ENCODE results near the gene WASF2.

The WASF2 gene

GRCh38 chr1:27427816-27428315 is 62.1 kb downstream of the WASF2 start:
- Histone ChIP-seq H3K27ac (ENCODE audit: low read depth, low read length) (no peak overlapping the region), H3K36me3 (ENCODE audit: control insufficient read depth in 1 of 2, insufficient read depth in 2 of 2, low read length in 2 of 2) (peaks cover 7 to 21% of the 10 kb centered on the region in 2 donors), H3K4me3 (ENCODE audit: low read depth in 1 of 2, low read length in 2 of 2) (no peak overlapping the region), H3K9me3 (ENCODE audit: control insufficient read depth in 1 of 2, low read length in 2 of 2) (no peaks in the 10 kb centered on the region), H3K27me3 (ENCODE audit: control insufficient read depth in 1 of 2, insufficient read depth in 2 of 2, low read length in 2 of 2) (no peaks in the 10 kb centered on the region), H3K9ac (ENCODE audit: low read depth in 1 of 2, low read length in 2 of 2) (no peak overlapping the region), H3K4me1 (ENCODE audit: control insufficient read depth in 1 of 2, insufficient read depth in 2 of 2, low read length in 2 of 2) (peaks cover 18 to 26% of the 10 kb centered on the region in 2 donors)

GRCh38 chr1:27427329-27427728 is 62.6 kb downstream of the WASF2 start:
- Histone ChIP-seq H3K27me3 (ENCODE audit: control insufficient read depth in 1 of 2, insufficient read depth in 2 of 2, low read length in 2 of 2) (no peaks in the 10 kb centered on the region), H3K4me1 (ENCODE audit: control insufficient read depth in 1 of 2, insufficient read depth in 2 of 2, low read length in 2 of 2) (peaks cover 18 to 26% of the 10 kb centered on the region in 2 donors), H3K27ac (ENCODE audit: low read depth, low read length) (no peak overlapping the region), H3K36me3 (ENCODE audit: control insufficient read depth in 1 of 2, insufficient read depth in 2 of 2, low read length in 2 of 2) (peaks cover 7 to 21% of the 10 kb centered on the region in 2 donors), H3K9me3 (ENCODE audit: control insufficient read depth in 1 of 2, low read length in 2 of 2) (no peaks in the 10 kb centered on the region), H3K9ac (ENCODE audit: low read depth in 1 of 2, low read length in 2 of 2) (no peak overlapping the region), H3K4me3 (ENCODE audit: low read depth in 1 of 2, low read length in 2 of 2) (no peak overlapping the region)

GRCh38 chr1:27423709-27424108 is 66.3 kb downstream of the WASF2 start:
- H3K9ac ChIP-seq (ENCODE audit: low read depth in 1 of 2, low read length in 2 of 2), result no peak overlapping the region
- no peak overlapping the region for H3K4me3 ChIP-seq (ENCODE audit: low read depth in 1 of 2, low read length in 2 of 2)
- peaks cover 7 to 26% of the 10 kb centered on the region in 2 donors for H3K36me3 ChIP-seq (ENCODE audit: control insufficient read depth in 1 of 2, insufficient read depth in 2 of 2, low read length in 2 of 2)
- no peaks in the 10 kb centered on the region for H3K9me3 ChIP-seq (ENCODE audit: control insufficient read depth in 1 of 2, low read length in 2 of 2)
- H3K27ac ChIP-seq (ENCODE audit: low read depth, low read length), result no peak overlapping the region
- H3K27me3 ChIP-seq (ENCODE audit: control insufficient read depth in 1 of 2, insufficient read depth in 2 of 2, low read length in 2 of 2), result no peaks in the 10 kb centered on the region
- peaks cover 8 to 11% of the 10 kb centered on the region in 2 donors for H3K4me1 ChIP-seq (ENCODE audit: control insufficient read depth in 1 of 2, insufficient read depth in 2 of 2, low read length in 2 of 2)

- Histone ChIP-seq H3K9ac (ENCODE audit: low read depth in 1 of 2, low read length in 2 of 2) (peak overlapping the region in 1 of 2 donors; percentile 25), H3K4me1 (ENCODE audit: control insufficient read depth in 1 of 2, insufficient read depth in 2 of 2, low read length in 2 of 2) (peaks cover 10 to 21% of the 10 kb centered on the region in 2 donors), H3K9me3 (ENCODE audit: control insufficient read depth in 1 of 2, low read length in 2 of 2) (no peaks in the 10 kb centered on the region)
Measured at GRCh38 chr1:27418326-27419185, 71.4 kb downstream of the WASF2 start.

GRCh38 chr1:27417713-27418112 is 72.3 kb downstream of the WASF2 start:
- Histone ChIP-seq H3K9ac (ENCODE audit: low read depth in 1 of 2, low read length in 2 of 2) (no peak overlapping the region), H3K4me3 (ENCODE audit: low read depth in 1 of 2, low read length in 2 of 2) (no peak overlapping the region), H3K9me3 (ENCODE audit: control insufficient read depth in 1 of 2, low read length in 2 of 2) (no peaks in the 10 kb centered on the region), H3K27ac (ENCODE audit: low read depth, low read length) (no peak overlapping the region), H3K4me1 (ENCODE audit: control insufficient read depth in 1 of 2, insufficient read depth in 2 of 2, low read length in 2 of 2) (peaks cover 10 to 21% of the 10 kb centered on the region in 2 donors), H3K36me3 (ENCODE audit: control insufficient read depth in 1 of 2, insufficient read depth in 2 of 2, low read length in 2 of 2) (peaks cover 36 to 65% of the 10 kb centered on the region in 2 donors), H3K27me3 (ENCODE audit: control insufficient read depth in 1 of 2, insufficient read depth in 2 of 2, low read length in 2 of 2) (no peaks in the 10 kb centered on the region)

More at GRCh38 chr1:27418326-27419185, 71.4 kb downstream of the WASF2 start:
- H3K27ac ChIP-seq (ENCODE audit: low read depth, low read length), result peak overlapping the region; percentile 53
- no peak overlapping the region for H3K4me3 ChIP-seq (ENCODE audit: low read depth in 1 of 2, low read length in 2 of 2)
- no peaks in the 10 kb centered on the region for H3K27me3 ChIP-seq (ENCODE audit: control insufficient read depth in 1 of 2, insufficient read depth in 2 of 2, low read length in 2 of 2)
- peaks cover 27 to 57% of the 10 kb centered on the region in 2 donors for H3K36me3 ChIP-seq (ENCODE audit: control insufficient read depth in 1 of 2, insufficient read depth in 2 of 2, low read length in 2 of 2)

GRCh38 chr1:27416387-27417111 is 73.4 kb downstream of the WASF2 start:
- Histone ChIP-seq H3K4me3 (ENCODE audit: low read depth in 1 of 2, low read length in 2 of 2) (no peak overlapping the region), H3K9me3 (ENCODE audit: control insufficient read depth in 1 of 2, low read length in 2 of 2) (no peaks in the 10 kb centered on the region), H3K27me3 (ENCODE audit: control insufficient read depth in 1 of 2, insufficient read depth in 2 of 2, low read length in 2 of 2) (no peaks in the 10 kb centered on the region), H3K36me3 (ENCODE audit: control insufficient read depth in 1 of 2, insufficient read depth in 2 of 2, low read length in 2 of 2) (peaks cover 40 to 77% of the 10 kb centered on the region in 2 donors), H3K9ac (ENCODE audit: low read depth in 1 of 2, low read length in 2 of 2) (no peak overlapping the region), H3K27ac (ENCODE audit: low read depth, low read length) (no peak overlapping the region), H3K4me1 (ENCODE audit: control insufficient read depth in 1 of 2, insufficient read depth in 2 of 2, low read length in 2 of 2) (peaks cover 10 to 21% of the 10 kb centered on the region in 2 donors)

- H3K4me3 ChIP-seq (ENCODE audit: low read depth in 1 of 2, low read length in 2 of 2), result no peak overlapping the region
- no peaks in the 10 kb centered on the region for H3K27me3 ChIP-seq (ENCODE audit: control insufficient read depth in 1 of 2, insufficient read depth in 2 of 2, low read length in 2 of 2)
- H3K9me3 ChIP-seq (ENCODE audit: control insufficient read depth in 1 of 2, low read length in 2 of 2), result no peaks in the 10 kb centered on the region
- peaks cover 53 to 97% of the 10 kb centered on the region in 2 donors for H3K36me3 ChIP-seq (ENCODE audit: control insufficient read depth in 1 of 2, insufficient read depth in 2 of 2, low read length in 2 of 2)
- H3K9ac ChIP-seq (ENCODE audit: low read depth in 1 of 2, low read length in 2 of 2), result no peak overlapping the region
- no peak overlapping the region for H3K27ac ChIP-seq (ENCODE audit: low read depth, low read length)
- H3K4me1 ChIP-seq (ENCODE audit: control insufficient read depth in 1 of 2, insufficient read depth in 2 of 2, low read length in 2 of 2), result peaks cover 10 to 21% of the 10 kb centered on the region in 2 donors
Measured at GRCh38 chr1:27414091-27414490, 75.9 kb downstream of the WASF2 start.

- no peaks in the 10 kb centered on the region for H3K27me3 ChIP-seq (ENCODE audit: control insufficient read depth in 1 of 2, insufficient read depth in 2 of 2, low read length in 2 of 2)
- H3K36me3 ChIP-seq (ENCODE audit: control insufficient read depth in 1 of 2, insufficient read depth in 2 of 2, low read length in 2 of 2), result peaks cover 53 to 99% of the 10 kb centered on the region in 2 donors
- no peak overlapping the region for H3K9ac ChIP-seq (ENCODE audit: low read depth in 1 of 2, low read length in 2 of 2)
- H3K4me1 ChIP-seq (ENCODE audit: control insufficient read depth in 1 of 2, insufficient read depth in 2 of 2, low read length in 2 of 2), result peaks cover 7 to 11% of the 10 kb centered on the region in 2 donors
- H3K27ac ChIP-seq (ENCODE audit: low read depth, low read length), result no peak overlapping the region
- no peaks in the 10 kb centered on the region for H3K9me3 ChIP-seq (ENCODE audit: control insufficient read depth in 1 of 2, low read length in 2 of 2)
- no peak overlapping the region for H3K4me3 ChIP-seq (ENCODE audit: low read depth in 1 of 2, low read length in 2 of 2)
Measured at GRCh38 chr1:27413004-27413403, 77.0 kb downstream of the WASF2 start.

- Histone ChIP-seq H3K9me3 (ENCODE audit: control insufficient read depth in 1 of 2, low read length in 2 of 2) (no peaks in the 10 kb centered on the region), H3K27ac (ENCODE audit: low read depth, low read length) (no peak overlapping the region), H3K9ac (ENCODE audit: low read depth in 1 of 2, low read length in 2 of 2) (no peak overlapping the region), H3K4me3 (ENCODE audit: low read depth in 1 of 2, low read length in 2 of 2) (no peak overlapping the region), H3K4me1 (ENCODE audit: control insufficient read depth in 1 of 2, insufficient read depth in 2 of 2, low read length in 2 of 2) (peaks cover 2 to 6% of the 10 kb centered on the region in 2 donors), H3K36me3 (ENCODE audit: control insufficient read depth in 1 of 2, insufficient read depth in 2 of 2, low read length in 2 of 2) (peaks cover 58 to 99% of the 10 kb centered on the region in 2 donors), H3K27me3 (ENCODE audit: control insufficient read depth in 1 of 2, insufficient read depth in 2 of 2, low read length in 2 of 2) (no peaks in the 10 kb centered on the region)
Measured at GRCh38 chr1:27412502-27412901, 77.5 kb downstream of the WASF2 start.

GRCh38 chr1:27410709-27411108 is 79.3 kb downstream of the WASF2 start:
- Histone ChIP-seq H3K9ac (ENCODE audit: low read depth in 1 of 2, low read length in 2 of 2) (no peak overlapping the region), H3K4me3 (ENCODE audit: low read depth in 1 of 2, low read length in 2 of 2) (no peak overlapping the region), H3K36me3 (ENCODE audit: control insufficient read depth in 1 of 2, insufficient read depth in 2 of 2, low read length in 2 of 2) (peaks cover 55 to 95% of the 10 kb centered on the region in 2 donors), H3K27me3 (ENCODE audit: control insufficient read depth in 1 of 2, insufficient read depth in 2 of 2, low read length in 2 of 2) (no peaks in the 10 kb centered on the region), H3K27ac (ENCODE audit: low read depth, low read length) (no peak overlapping the region), H3K4me1 (ENCODE audit: control insufficient read depth in 1 of 2, insufficient read depth in 2 of 2, low read length in 2 of 2) (no peaks in the 10 kb centered on the region), H3K9me3 (ENCODE audit: control insufficient read depth in 1 of 2, low read length in 2 of 2) (no peaks in the 10 kb centered on the region)
